HL-60 (cell line): ENCODE data around the gene KCTD11.

ENCODE experiments used
- DNase-seq, 2 experiments: peaks; one replicate each; pipeline ENCODE4 v3.0.0-alpha.2; 2010 to 2020; ENCODE audit warnings: low read depth in 1 of 2, low spot score in 1 of 2
- H3K27ac ChIP-seq: fragments of 250-450 bp; sonication (Bioruptor Pico); replicated peaks from 2 replicates; pipeline ENCODE4 v1.5.1; 2020; ENCODE audit warnings: mild to moderate bottlenecking, moderate library complexity
- H3K27me3 ChIP-seq: fragments of 250-450 bp; sonication (Bioruptor Pico); 2 replicates; pipeline ENCODE4 v1.5.1; 2021; ENCODE audit warnings: mild to moderate bottlenecking, moderate library complexity; ENCODE audit not compliant: insufficient read depth, poor library complexity, severe bottlenecking
- H3K4me3 ChIP-seq: replicated peaks from 2 replicates; pipeline ENCODE4 v1.5.1; 2011; ENCODE audit warnings: mild to moderate bottlenecking, control low read depth, low read length; ENCODE audit not compliant: insufficient read depth
- GABPA ChIP-seq: IDR thresholded peaks from 2 replicates; pipeline ENCODE4 v1.6.1; 2012; ENCODE audit warnings: low read depth
- POLR2AphosphoS5 ChIP-seq: IDR thresholded peaks from 2 replicates; pipeline ENCODE4 v1.6.1; 2012; ENCODE audit warnings: low read depth
- SPI1 ChIP-seq: IDR thresholded peaks from 2 replicates; pipeline ENCODE4 v1.6.1; 2012; ENCODE audit warnings: low read depth, mild to moderate bottlenecking, borderline replicate concordance
- TF ChIP-seq, protein P1 (sequence below): IDR thresholded peaks from 2 replicates; pipeline ENCODE4 v1.6.1; 2012; ENCODE audit warnings: low read depth; ENCODE audit not compliant: insufficient replicate concordance
- TF ChIP-seq, protein P2 (sequence below): IDR thresholded peaks from one replicate; pipeline ENCODE4 v1.5.1; 2011; ENCODE audit warnings: low read length, control low read depth, inconsistent platforms; ENCODE audit not compliant: insufficient read depth

KCTD11 gene

DNA sequence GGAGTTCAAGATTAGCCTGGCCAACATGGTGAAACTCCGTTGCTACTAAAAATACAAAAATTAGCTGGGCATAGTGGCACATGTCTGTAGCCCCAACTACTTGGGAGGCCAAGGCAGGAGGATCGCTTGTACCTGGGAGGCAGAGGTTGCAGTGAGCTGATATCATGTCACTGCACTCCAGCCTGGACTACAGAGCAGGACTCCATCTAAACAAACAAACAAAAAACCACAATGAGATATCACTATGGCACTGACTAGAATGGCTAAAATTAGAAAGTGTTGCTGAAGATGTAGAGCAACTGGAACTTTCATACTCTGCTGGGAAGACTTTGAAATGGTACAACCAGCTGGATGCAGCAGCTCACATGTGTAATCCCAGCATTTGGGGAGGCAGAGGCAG, 22.4 kb downstream of the KCTD11 start:
- H3K27me3 ChIP-seq, result no peaks in the 10 kb centered on the region
- TF ChIP-seq POLR2AphosphoS5 (no peak), SPI1 (no peak), GABPA (no peak)
- TF ChIP-seq, protein P1, sequence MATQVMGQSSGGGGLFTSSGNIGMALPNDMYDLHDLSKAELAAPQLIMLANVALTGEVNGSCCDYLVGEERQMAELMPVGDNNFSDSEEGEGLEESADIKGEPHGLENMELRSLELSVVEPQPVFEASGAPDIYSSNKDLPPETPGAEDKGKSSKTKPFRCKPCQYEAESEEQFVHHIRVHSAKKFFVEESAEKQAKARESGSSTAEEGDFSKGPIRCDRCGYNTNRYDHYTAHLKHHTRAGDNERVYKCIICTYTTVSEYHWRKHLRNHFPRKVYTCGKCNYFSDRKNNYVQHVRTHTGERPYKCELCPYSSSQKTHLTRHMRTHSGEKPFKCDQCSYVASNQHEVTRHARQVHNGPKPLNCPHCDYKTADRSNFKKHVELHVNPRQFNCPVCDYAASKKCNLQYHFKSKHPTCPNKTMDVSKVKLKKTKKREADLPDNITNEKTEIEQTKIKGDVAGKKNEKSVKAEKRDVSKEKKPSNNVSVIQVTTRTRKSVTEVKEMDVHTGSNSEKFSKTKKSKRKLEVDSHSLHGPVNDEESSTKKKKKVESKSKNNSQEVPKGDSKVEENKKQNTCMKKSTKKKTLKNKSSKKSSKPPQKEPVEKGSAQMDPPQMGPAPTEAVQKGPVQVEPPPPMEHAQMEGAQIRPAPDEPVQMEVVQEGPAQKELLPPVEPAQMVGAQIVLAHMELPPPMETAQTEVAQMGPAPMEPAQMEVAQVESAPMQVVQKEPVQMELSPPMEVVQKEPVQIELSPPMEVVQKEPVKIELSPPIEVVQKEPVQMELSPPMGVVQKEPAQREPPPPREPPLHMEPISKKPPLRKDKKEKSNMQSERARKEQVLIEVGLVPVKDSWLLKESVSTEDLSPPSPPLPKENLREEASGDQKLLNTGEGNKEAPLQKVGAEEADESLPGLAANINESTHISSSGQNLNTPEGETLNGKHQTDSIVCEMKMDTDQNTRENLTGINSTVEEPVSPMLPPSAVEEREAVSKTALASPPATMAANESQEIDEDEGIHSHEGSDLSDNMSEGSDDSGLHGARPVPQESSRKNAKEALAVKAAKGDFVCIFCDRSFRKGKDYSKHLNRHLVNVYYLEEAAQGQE, result no peak
- TF ChIP-seq, protein P2, sequence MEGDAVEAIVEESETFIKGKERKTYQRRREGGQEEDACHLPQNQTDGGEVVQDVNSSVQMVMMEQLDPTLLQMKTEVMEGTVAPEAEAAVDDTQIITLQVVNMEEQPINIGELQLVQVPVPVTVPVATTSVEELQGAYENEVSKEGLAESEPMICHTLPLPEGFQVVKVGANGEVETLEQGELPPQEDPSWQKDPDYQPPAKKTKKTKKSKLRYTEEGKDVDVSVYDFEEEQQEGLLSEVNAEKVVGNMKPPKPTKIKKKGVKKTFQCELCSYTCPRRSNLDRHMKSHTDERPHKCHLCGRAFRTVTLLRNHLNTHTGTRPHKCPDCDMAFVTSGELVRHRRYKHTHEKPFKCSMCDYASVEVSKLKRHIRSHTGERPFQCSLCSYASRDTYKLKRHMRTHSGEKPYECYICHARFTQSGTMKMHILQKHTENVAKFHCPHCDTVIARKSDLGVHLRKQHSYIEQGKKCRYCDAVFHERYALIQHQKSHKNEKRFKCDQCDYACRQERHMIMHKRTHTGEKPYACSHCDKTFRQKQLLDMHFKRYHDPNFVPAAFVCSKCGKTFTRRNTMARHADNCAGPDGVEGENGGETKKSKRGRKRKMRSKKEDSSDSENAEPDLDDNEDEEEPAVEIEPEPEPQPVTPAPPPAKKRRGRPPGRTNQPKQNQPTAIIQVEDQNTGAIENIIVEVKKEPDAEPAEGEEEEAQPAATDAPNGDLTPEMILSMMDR, result no peak
- DNase-seq, result no peak
- H3K27ac ChIP-seq, result no peak overlapping the region
- H3K4me3 ChIP-seq, result no peak overlapping the region

DNA sequence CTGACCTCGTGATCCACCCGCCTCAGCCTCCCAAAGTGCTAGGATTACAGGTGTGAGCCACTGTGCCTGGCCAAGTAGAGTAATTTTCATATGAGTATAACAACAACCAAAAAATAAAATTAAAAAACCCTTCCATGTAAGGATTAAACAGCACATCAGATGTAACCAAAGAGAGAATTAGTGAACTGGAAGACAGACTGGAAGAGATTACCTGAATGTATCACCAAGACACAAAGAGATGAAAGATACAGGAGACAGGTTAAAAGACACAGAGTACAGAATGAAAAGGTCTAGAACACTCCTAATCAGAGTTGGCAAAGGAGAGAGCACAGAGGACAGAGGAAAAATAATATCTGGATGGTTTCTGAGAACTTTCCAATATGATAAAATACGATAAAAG, 27.2 kb downstream of the KCTD11 start:
- H3K4me3 ChIP-seq, result no peak overlapping the region
- no peaks in the 10 kb centered on the region for H3K27me3 ChIP-seq
- TF ChIP-seq POLR2AphosphoS5, result no peak
- TF ChIP-seq, protein P1, result no peak
- TF ChIP-seq SPI1, result no peak
- TF ChIP-seq GABPA, result no peak
- TF ChIP-seq, protein P2, result no peak
- DNase-seq, result no peak
- H3K27ac ChIP-seq, result no peak overlapping the region

DNA sequence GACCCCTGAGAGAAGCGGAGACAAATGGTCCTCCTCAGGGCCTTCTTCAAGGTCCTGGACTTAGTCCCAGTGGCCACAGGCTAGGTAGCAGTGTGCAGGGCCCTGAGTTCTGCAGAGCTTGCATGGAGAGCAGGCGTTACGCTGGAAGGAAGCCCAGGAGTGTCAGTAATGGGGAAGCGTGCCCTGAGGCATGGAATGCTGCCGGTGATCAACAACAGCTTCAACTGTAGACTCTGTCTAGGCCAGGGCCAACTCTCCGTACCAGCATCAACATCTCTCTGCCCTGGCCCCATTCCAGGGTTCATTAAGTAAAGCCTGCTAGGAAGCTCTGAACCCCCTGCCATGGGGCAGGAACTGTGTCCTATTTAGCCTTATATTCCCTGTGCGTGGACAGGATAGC, 28.4 kb downstream of the KCTD11 start:
- Histone ChIP-seq H3K27me3 (no peaks in the 10 kb centered on the region), H3K4me3 (no peak overlapping the region), H3K27ac (no peak overlapping the region)
- TF ChIP-seq, protein P2, result no peak
- TF ChIP-seq GABPA, result no peak
- no peak for TF ChIP-seq POLR2AphosphoS5
- no peak for TF ChIP-seq SPI1
- TF ChIP-seq, protein P1, result no peak
- no peak for DNase-seq
